ENCODE measurements around the gene IFT80.
"Not testable (repeated sequence)": the region's sequence is repeated elsewhere in the genome, so short reads cannot be mapped to it uniquely, and the experiment has no call there.

IFT80 gene

DNA sequence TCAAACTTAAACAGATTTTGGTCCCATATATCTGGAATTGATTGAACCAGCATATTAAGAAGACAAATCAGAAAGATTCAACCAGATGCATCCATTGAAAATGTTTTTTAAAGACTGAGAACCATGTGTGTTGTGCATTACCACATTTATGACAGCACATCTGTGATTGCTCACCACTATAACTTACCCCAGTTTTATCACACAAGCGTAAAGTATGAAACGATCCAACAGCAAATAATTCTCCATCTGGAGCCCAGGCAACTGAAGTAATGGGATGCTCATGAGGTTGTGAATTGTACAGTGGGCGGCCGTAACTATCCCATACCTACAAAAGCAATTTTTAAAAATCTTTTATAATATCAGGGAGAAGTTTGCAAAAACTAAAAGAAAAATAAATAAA, 43.2 kb downstream of the IFT80 start:
- no peak for DNase-seq

DNA sequence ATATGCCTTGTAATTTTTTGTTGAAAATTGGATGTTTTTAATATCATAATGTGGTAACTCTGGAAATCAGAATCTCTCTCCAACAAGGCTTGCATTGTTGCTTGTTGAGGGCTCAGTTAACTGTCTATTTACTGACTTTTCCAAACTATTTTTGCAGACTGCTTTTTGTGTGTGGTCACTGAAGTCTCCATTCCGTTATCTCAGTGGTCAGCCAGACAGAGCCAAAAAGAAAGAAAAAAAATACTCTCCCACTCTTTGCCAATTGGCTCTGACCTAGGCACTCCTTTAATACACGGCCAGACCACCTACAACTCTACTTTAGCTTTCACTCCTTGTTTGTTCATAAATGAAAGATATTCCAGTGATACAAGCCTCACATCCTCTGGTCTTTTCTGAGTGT, 52.5 kb downstream of the IFT80 start:
- DNase-seq, result no peak

DNA sequence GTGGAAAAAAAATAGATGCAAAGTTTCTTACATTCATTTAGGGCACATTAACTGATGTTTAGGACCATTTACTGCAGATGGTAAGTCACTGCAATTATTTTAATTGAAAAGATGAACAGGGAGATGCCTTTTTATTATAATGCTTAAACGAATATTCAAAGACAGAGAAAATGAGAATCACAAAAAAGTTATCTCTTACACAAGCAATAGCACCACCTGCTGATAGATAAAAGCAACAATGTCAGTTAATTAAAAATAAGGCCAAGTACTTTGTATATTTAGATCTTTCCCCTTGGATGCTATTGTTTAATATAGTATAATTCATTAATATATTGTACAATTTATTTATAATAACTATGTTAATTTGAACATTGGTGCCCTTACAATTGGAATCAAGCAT, 55.9 kb downstream of the IFT80 start:
- peak; percentile 38 for DNase-seq

DNA sequence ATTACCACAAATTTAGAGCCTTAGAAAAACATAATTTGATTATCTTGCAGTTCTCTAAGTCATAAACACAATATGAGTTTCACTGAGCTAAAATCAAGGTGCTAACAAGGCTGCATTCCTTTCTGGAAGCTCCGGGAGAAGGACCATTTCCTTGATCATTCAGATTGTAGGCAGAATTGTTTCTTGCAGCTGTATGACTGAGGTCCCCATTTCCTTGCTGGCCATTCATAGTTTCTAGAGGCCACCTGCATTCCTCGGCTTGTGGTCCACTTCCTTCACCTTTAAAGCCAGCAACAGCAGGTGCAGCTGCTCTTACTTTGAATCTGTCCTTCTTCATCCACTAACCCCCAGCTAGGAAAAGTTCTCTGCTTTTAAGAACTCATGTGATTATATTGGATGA, 58.7 kb downstream of the IFT80 start:
- no peak for DNase-seq

DNA sequence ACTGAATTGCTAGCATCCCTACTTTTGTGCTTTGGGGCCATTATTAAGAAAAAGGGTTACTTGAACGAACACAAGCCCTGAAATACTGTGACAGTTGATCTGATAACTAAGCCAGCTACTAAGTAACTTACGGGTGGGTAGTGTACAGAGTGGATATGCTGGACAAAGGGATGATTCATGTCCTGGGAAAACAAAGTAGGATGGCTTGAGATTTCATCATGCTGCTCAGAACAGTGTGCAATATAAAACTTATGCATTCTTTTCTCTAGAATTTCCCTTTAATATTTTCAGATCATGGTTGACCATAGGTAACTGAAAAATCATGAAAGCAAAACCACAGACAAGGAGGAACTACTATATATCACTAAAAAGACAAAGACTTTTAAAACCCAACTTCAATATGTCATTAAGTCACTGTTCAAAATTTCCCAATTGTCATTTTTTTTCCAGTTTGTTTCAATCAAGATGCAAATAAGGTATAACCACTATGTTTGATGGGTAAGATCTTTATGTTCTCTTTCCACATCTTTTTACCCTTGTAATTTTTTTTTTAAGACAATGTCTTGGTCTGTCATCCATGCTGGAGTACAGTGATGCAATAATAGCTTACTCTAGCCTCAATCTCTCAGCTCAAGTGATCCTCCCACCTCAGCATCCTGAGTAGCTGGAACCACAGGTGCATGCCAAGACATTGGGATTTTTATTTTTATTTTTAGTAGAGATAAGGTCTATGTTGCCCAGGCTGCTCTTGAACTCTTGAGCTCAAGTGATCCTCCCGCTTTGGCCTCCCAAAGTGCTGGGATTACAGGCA, 67.7 kb downstream of the IFT80 start:
- no peak for DNase-seq

DNA sequence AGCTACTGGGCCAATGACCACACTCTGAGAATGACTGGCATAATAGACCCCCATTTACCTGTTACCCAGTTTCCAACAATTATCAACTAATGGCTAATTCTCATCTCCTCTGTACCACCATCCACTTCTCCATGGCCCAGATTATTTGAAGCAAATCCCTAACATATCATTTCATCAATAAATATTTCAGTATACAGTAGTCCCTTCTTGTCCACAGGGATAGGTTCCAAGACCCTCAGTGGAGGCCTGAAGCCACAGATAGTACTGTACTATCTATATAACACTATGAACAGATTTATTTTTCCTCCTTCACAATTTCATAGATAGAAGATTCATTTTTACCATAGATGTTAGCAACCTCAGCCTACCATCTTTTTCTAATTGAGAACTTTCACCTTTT, 68.3 kb downstream of the IFT80 start:
- no peak for DNase-seq

DNA sequence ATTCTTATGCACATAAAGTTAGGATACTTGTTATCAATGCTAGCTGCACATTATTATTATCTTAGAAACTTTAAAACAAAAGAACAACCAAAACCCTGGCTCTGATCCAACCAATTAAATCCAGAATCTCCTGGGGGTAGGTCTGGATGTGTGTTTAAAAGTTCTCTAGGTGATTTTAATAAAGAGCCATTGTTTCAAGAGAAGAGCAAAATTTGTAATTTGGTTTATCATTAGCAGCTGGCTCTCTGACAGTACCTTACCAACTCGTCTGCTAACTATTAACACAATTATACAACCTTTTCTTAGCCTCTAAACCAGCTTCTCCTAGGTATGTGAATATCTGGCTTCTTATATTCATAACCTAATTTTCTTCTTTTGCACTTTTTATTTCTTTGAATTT, 68.9 kb downstream of the IFT80 start:
- no peak for DNase-seq

DNA sequence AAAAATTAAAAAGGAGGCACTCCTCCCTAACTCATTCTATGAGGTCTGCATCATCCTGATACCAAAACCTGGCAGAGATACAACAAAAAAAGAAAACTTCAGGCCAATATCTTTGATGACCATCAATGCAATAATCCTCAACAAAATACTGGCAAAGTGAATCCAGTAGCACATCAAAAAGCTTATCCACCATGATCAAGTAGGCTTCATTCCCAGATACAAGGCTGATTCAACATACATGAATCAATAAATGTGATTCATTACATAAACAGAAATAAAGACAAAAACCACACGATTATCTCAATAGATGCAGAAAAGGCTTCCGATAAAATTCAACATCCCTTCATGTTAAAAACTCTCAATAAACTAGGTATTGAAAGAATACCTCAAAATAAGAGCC, 72.7 kb downstream of the IFT80 start:
- not testable (repeated sequence) for DNase-seq

DNA sequence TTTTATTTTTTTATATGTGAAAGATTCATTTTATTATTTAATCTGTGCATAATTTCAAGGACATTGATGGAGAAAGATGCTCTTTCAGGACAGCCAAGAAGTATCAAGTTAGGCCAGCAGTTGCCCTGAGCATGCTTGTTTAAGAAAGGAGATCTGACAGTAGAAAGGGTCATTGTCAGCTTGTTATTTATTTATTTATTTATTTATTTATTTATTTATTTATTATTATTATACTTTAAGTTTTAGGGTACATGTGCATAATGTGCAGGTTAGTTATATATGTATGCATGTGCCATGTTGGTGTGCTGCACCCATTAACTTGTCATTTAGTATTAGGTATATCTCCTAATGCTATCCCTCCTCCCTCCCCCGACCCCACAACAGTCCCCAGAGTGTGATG, 77.2 kb downstream of the IFT80 start:
- DNase-seq, result not testable (repeated sequence)

DNA sequence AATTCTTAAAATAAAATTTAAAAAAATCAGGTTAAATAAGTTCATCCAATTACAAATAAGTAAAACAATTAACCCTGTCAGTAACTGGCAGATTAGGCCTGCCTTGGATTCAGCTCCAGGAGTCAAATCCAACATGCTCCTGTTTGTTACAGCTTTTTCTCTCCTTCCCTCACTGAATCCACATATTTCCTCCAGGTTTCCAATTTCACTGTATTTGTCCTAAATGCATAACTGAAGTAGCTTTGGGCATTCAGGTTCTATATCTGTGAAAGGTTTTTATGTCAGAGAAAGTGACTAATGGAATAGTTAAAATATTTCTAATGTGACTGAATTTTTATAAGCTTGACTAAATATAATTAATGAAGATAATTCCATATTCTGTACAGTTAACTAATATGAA, 79.7 kb downstream of the IFT80 start:
- DNase-seq, result no peak

DNA sequence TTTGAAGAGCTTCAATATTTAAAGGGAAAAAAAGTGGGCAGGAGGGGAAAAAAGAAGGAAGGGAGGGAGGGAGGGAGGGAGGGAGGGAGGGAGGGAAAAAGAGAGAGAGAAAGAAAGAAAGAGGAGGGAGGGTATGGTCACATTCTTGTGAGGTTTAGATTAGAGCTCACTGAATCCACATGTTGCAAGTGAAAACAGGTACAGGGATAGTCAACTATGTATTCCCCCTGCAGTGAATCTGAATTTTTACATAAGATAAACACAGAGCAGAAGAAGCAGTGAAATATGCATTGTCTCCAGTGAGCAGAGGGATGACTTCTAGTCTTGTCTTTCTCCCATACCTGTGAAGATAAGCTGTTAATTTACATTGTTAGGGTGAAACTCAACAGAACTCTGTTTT, 84.0 kb downstream of the IFT80 start:
- DNase-seq, result no peak

DNA sequence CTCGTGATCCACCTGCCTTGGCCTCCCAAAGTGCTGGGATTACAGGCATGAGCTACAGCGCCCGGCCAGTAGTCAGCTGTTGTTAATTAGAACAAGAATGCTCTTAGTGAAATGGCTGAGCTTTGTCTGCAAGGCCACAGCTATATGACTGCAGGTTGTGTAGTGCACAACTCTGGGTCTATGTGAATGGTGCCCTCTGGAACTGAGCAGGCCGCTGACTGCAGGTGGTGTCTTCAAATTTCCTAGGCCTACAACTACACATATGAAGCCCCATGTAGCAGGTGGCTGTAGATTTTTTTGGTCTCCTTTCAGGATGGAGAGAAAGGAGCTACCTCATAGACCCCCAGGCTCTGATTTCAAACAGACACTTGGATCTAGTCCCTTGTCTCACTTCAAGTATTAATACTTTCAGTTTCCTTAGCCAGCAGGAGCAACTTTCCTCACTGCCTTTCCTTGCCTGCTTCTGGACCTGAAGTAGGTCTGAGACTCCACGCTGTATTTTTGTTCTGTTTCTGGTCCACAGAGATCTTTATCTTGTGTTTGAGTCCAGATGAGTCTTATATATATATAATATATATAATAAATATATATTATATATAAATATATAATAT, 86.9 kb downstream of the IFT80 start:
- DNase-seq, result peak; percentile 26

DNA sequence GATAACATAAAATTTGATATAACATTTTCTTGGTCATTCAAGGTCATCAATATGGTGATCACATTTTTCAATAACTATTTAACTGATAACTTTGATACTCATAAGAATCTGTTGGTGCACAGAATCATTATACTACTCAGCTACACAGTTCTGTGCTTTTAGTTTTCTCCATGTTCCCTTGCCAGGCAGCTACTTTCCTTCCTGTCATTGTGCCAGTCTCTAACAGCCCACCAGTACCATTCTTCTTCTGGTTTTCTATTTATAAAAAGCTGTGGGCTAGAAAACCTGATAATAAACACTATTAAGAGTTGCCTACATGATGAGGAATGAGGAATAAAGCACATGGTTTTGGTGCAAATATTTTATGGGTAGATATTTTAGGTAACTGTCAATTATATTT, 96.2 kb downstream of the IFT80 start:
- no peak for DNase-seq

DNA sequence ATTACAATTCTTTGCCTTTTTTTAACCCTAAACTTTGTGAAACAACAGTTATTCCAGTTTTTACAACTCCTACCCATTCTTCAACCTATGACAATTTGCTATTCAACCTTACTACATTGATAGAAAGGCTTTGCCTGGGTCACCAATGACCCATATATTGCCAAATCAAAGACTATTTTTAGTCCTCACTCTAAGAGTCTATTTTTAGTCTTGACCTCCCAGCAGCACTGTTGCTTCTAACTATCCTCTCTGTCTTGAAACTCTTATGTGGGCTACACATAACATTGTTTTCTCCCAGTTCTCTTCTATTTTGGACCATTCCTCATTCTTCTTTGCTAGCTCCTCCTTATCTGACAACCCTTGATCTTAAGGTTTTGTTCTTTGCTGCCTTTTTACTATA, 102.4 kb downstream of the IFT80 start:
- no peak for DNase-seq

DNA sequence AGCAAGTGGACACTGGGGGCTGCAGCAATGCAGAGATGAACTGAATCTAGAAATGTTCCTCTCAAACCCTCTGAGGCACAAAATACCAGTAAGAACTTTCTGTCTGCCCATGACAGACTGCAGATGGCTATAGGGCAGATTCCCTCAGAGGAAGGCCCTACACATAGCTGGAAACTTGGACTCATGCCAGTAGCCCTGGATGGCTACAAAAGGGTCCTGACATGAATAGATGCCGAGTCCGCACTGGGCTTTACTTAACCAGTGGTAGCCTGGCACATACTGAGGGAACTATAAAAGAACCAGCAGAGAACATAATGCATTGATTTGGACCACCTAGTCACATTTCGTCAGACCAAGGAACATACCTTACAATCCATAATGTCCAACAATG, 107.1 kb downstream of the IFT80 start:
- peak; percentile 31 for DNase-seq

DNA sequence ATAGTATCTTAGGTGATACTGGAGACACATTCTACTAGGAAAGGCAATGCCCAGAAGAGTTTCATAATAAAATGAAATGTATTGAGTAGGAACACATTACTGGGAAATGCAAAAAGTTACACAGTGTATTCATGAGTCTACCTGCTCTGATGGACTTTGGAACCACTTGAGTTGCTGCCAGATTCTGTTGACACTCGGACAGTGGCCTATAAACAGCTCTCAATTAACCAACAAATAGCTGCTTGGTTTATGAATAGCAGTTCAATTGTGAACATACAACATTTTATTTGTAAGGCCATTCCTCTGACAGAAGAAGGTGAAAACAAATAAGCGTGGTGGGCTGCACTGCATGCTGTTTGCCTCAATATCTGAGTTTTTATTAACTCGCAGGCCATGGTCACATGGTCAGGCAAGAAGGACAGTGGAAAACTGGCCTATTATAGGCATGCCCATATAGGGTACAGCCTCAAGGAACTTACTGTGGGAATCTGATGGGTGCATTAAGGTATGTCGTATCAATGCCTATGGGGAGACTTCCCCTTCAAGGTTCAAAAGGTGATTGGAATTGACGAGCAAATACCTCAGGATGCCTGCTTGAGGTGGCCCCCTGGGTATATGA, 107.6 kb downstream of the IFT80 start:
- no peak for DNase-seq

DNA sequence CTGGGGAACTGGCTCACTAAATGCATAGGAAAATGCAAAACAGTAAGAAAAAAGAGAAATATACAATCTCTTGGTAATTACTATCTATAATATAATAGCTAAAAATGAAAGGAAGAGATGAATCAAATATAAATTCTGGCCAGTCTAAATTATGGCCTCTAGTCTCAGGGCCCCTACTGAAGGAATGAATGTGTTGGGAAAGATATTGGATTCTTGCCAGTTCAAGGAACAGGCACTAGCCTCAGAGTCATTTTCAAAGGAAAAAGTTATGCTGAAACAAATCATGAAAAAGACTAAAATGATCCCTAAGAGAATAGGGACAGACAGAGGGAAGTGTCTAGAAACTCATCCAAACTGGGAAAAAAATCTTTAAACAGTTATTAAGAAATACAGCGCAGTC, 111.4 kb downstream of the IFT80 start:
- no peak for DNase-seq

DNA sequence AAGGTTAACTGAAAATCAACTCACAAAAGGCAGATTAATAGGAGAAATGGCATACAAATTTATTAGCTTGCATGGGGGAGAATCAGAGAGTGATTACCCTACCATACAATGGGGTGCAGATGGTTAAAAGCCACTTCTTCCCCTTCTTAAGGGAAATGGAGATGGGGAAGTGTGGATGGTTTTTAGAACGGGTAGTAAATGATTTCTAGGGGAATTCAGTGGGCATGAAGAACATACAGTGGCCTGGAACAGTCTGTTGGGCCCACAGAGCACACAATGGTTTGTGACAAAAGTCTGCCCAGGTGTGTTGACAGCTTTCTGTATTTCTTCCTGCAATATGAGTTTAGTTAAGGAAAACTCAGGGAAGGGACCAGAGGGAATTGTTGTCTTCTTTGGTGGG, 112.8 kb downstream of the IFT80 start:
- no peak for DNase-seq

DNA sequence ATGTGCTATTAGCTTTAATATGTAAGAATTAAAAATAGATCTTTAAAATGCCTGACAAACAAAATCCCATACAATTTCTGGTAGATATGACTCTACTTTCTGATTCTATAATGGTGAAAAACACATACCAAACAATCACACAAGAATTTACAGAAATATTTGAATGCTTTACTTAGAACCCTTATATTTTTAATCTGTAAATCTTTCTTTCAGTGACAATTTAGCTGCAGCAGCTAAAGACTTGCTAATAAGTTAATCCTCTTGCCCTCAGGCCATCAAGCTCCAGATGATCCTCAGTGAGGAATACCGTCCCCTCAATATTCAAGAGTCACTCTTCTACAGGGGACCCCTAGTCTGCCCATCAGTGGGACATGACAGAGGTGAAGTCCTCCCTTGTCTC, 118.2 kb downstream of the IFT80 start:
- peak; percentile 68 for DNase-seq

DNA sequence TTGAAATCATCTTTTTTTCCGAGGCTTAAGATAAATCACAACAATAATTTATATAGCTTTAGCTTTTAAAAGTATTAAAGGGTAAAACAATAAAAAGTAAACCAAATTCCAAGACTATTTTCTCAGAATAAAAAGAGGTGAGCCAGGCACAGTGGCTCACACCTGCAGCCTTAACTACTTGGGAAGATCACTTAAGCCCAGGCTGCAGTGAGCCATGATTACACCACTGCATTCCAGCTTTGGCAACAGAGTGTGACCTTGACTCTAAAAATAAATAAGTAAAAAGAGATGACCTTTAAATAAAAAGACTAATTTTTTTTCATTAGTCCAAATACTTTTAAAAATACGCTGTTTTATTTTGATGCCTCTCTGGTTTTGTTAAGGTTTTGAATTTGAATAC, 119.4 kb downstream of the IFT80 start:
- DNase-seq, result peak; percentile 15

DNA sequence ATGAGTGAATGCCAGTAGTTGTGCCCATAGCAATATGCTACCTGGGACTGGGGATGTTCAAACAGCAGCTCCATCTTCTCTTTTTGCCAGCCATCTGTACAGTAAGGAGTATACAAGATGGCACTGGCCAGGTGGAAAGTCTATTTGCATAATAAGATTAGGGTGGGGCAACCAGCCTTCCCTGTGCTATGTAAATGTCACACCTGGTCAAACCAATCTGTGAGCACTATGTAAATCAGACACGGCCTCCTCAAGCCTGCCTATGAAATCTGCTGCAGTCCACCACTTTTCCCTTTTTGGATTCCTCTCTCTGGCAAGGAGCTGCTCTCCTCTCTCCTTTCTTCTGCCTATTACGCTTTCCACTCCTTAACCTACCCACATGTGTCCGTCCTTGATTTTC, 120.8 kb downstream of the IFT80 start:
- DNase-seq, result peak; percentile 95

DNA sequence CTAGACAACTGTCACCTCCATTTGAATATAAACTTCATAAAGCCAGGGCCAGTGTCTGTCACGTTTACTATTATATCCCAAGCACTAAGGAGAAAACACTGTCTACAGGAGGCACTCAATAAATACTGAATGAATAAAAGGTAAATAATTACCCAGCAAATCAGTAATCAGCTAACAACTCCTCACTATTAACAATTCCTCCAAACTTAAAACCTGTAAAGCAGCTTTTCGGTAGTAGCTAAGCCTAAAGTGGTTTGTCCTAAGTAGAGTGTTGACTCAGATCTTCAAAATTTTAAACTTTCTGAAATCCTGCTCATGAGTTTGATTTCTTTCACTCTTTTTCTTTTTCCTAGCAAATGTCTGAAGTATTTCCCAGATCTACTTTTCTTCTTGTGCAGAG, 133.9 kb downstream of the IFT80 start:
- DNase-seq, result no peak

DNA sequence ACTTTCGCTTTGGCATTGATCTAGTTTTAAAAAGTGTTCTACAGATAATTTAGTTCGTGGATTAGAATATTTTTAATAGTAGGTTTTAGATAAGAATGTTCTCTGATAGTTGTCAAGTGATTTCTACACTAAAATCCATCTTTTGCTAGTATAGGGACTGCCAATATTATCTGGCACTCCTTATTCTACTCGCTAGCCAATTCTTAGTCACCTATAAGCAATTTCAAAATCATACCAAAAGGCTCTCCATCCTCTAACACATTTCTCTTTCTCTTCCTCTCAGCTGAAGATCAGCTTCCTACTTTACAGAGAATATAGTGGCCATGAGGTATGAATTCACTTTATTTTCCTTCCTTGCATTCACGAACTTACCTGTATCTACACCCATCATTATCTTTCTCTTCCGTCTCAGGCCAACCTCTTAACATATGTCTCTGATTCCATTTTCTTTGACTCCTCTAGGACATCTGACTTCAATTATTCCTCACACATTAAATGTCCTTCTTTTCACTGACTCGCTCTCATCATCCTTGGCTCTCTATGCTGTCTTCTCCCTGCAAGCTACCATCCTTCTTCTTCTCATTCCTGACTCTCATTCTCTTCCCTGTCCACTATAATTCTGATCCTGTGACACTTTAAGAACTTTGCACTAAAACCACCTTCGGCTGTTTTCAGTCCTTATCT, 138.3 kb downstream of the IFT80 start:
- DNase-seq, result no peak

DNA sequence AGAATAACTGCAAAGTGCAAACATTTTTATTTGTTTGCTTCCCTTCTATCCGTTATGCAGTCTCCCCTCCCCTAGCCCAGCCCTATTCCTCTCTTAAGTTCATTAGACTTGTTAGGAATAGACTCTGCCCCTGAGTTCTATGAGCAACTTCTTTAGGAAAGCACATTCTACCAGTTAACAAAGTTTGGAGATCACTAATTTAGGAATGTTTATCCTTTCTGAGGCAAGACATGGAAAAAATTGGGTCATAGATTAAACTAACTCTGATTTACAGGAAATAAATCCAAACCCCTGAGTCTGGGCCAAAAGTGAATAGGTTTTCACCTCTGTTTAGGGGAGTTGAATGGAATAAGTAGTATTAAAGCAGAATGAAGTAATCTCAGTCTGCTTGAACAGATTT, 139.4 kb downstream of the IFT80 start:
- no peak for DNase-seq
